Measurements from ENCODE around the gene PARVG. TPM values are rescaled to one million over a fixed set of nuclear protein-coding genes. Genes with fewer than 3 reads are reported as not detected.

The PARVG gene
- total RNA-seq, 1 experiment from 2014 or later: 1.3 TPM

DNA sequence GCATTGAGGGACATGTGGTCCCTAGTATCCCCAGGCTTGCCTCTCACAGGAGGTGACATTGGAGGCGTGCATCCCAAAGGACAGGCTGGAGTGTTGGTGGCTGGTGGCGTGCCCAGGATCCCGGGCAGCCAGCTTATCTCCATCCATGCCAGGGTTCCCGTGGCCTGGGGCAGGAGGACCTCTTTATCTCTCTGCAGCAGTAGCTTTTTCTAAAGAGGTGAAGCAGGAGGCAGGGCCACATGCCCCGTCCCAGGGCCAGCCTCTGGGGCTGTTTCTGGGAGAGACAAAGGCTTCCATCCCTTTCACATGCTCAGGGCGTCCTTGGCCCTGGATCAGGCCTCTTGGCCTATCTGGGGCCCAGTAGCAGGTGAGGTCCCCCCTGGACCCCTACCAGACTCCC, 19.7 kb downstream of the PARVG start:
- Mint-ChIP-seq H3K27ac (no peak overlapping the region), H3K27me3 (ENCODE audit: low read depth) (peaks cover 7% of the 10 kb centered on the region), H3K9me3 (no peaks in the 10 kb centered on the region), H3K4me1 (peaks cover 0 to 10% of the 10 kb centered on the region in 2 experiments; a peak in 3 of 4 replicates), H3K4me3 (no peak overlapping the region), H3K36me3 (ENCODE audit: insufficient read depth in 1 of 3, low read depth in 3 of 3) (no peaks in the 10 kb centered on the region; a peak in 1 of 7 replicates)
- Histone ChIP-seq H2BK20ac (ENCODE audit: low read depth, low read length, poor library complexity, severe bottlenecking) (no peak overlapping the region), H3K4ac (ENCODE audit: low read depth, low read length) (no peak overlapping the region), H4K91ac (ENCODE audit: insufficient read length, low read depth, low read length) (no peak overlapping the region), H3K23me2 (ENCODE audit: insufficient read length, low read depth, low read length, poor library complexity, severe bottlenecking) (no peaks in the 10 kb centered on the region), H3K79me1 (ENCODE audit: insufficient read depth, low read depth, low read length, poor library complexity, severe bottlenecking) (no peaks in the 10 kb centered on the region), H3K23ac (ENCODE audit: insufficient read length, low read depth, low read length) (no peak overlapping the region), H3K14ac (ENCODE audit: insufficient read depth, low read length) (no peak overlapping the region), H3K79me2 (ENCODE audit: insufficient read depth, low read length) (no peaks in the 10 kb centered on the region), H3K18ac (ENCODE audit: insufficient read length, low read depth, low read length) (no peak overlapping the region), H3K27ac (ENCODE audit: insufficient read length, low read depth, low read length) (no peak overlapping the region), H2BK5ac (ENCODE audit: insufficient read length, low read length) (no peak overlapping the region), H3K4me2 (ENCODE audit: insufficient read depth, insufficient read length, low read length) (no peak overlapping the region), H2BK15ac (ENCODE audit: low read depth, low read length) (no peak overlapping the region), H2BK120ac (ENCODE audit: low read depth, low read length, poor library complexity, severe bottlenecking) (no peak overlapping the region), H4K20me1 (ENCODE audit: control insufficient read depth, insufficient read depth, insufficient read length) (peaks cover 5% of the 10 kb centered on the region), H3T11ph (ENCODE audit: low read length) (no peak overlapping the region), H3K9me3 (ENCODE audit: control insufficient read depth, low read depth, low read length) (no peaks in the 10 kb centered on the region), H4K5ac (ENCODE audit: insufficient read length, low read depth, low read length) (no peak overlapping the region), H2AK5ac (ENCODE audit: insufficient read length, low read length) (no peak overlapping the region), H3K9ac (ENCODE audit: extremely low read depth, insufficient read length, low read length) (no peak overlapping the region), H3K27me3 (ENCODE audit: insufficient read depth, low read length) (no peaks in the 10 kb centered on the region), H3K56ac (ENCODE audit: insufficient read length, low read depth, low read length) (no peak overlapping the region), H4K8ac (replicated peaks; ENCODE audit: insufficient read length, low read depth, low read length) (no peak overlapping the region), H3K4me1 (ENCODE audit: insufficient read depth, low read length) (no peaks in the 10 kb centered on the region), H2BK12ac (ENCODE audit: insufficient read length, low read depth, low read length) (no peak overlapping the region), H2AFZ (ENCODE audit: low read length) (no peak overlapping the region)
- no peak for DNase-seq
- TF ChIP-seq, protein P1, sequence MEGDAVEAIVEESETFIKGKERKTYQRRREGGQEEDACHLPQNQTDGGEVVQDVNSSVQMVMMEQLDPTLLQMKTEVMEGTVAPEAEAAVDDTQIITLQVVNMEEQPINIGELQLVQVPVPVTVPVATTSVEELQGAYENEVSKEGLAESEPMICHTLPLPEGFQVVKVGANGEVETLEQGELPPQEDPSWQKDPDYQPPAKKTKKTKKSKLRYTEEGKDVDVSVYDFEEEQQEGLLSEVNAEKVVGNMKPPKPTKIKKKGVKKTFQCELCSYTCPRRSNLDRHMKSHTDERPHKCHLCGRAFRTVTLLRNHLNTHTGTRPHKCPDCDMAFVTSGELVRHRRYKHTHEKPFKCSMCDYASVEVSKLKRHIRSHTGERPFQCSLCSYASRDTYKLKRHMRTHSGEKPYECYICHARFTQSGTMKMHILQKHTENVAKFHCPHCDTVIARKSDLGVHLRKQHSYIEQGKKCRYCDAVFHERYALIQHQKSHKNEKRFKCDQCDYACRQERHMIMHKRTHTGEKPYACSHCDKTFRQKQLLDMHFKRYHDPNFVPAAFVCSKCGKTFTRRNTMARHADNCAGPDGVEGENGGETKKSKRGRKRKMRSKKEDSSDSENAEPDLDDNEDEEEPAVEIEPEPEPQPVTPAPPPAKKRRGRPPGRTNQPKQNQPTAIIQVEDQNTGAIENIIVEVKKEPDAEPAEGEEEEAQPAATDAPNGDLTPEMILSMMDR (conservative IDR thresholded peaks at IDR 0.05): no peak
- WGBS (ENCODE audit: extremely low coverage, insufficient read length, low lambda C conversion rate): no CpG with 5 or more reads among the region's 6 CpGs

Measured in H9 (cell line).